HG02840 (cell line): Measurements from ENCODE around the gene BMERB1.
"Not testable (repeated sequence)": the region's sequence is repeated elsewhere in the genome, so short reads cannot be mapped to it uniquely, and the experiment has no call there.

Experiments
- ATAC-seq: cut with Tn5 transposase; IDR thresholded peaks from one replicate; pipeline ENCODE4 v1.9.1; 2021; ENCODE audit warnings: mild to moderate bottlenecking, moderate library complexity, moderate number of reproducible peaks; ENCODE audit not compliant: unreplicated experiment, low FRiP score

BMERB1 gene

GRCh38 chr16:15606518-15607220, 172.3 kb downstream of the BMERB1 start:
- ATAC-seq = no peak

GRCh38 chr16:15607221-15607699, 172.9 kb downstream of the BMERB1 start:
- not testable (repeated sequence) for ATAC-seq

- no peak for ATAC-seq
Measured at GRCh38 chr16:15607700-15608396, 173.5 kb downstream of the BMERB1 start.

- no peak for ATAC-seq
Measured at GRCh38 chr16:15608398-15609285, 174.3 kb downstream of the BMERB1 start.

GRCh38 chr16:15609286-15609649, 174.9 kb downstream of the BMERB1 start:
- ATAC-seq = no peak

GRCh38 chr16:15610369-15610871, 176.0 kb downstream of the BMERB1 start:
- ATAC-seq = no peak

GRCh38 chr16:15611610-15612009, 177.2 kb downstream of the BMERB1 start:
- ATAC-seq = no peak

- ATAC-seq = no peak
Measured at GRCh38 chr16:15613676-15614075, 179.3 kb downstream of the BMERB1 start.

GRCh38 chr16:15616012-15616411, 181.6 kb downstream of the BMERB1 start:
- no peak for ATAC-seq

GRCh38 chr16:15616475-15617165, 182.2 kb downstream of the BMERB1 start:
- no peak for ATAC-seq

- ATAC-seq = no peak
Measured at GRCh38 chr16:15617901-15618300, 183.5 kb downstream of the BMERB1 start.

- ATAC-seq = no peak
Measured at GRCh38 chr16:15618392-15618791, 184.0 kb downstream of the BMERB1 start.

GRCh38 chr16:15620611-15621195, 186.3 kb downstream of the BMERB1 start:
- ATAC-seq = no peak

GRCh38 chr16:15621456-15621855, 187.1 kb downstream of the BMERB1 start:
- ATAC-seq = no peak

- no peak for ATAC-seq
Measured at GRCh38 chr16:15621889-15622288, 187.5 kb downstream of the BMERB1 start.

- no peak for ATAC-seq
Measured at GRCh38 chr16:15631730-15632409, 197.5 kb downstream of the BMERB1 start.

- no peak for ATAC-seq
Measured at GRCh38 chr16:15635926-15636325, 201.5 kb downstream of the BMERB1 start.

GRCh38 chr16:15636392-15636873, 202.0 kb downstream of the BMERB1 start:
- no peak for ATAC-seq
